GM12875 (cell line): Measurements from ENCODE around the gene LYZ.

Source experiments
- H3K4me3 ChIP-seq: one replicate; pipeline ENCODE4 v1.5.1; 2011; ENCODE audit warnings: low read depth, low read length, control low read depth
- CTCF ChIP-seq: IDR thresholded peaks from 2 replicates; pipeline ENCODE4 v1.5.1; 2011; ENCODE audit warnings: low read depth, mild to moderate bottlenecking, control low read depth, inconsistent platforms, low read length, moderate library complexity, borderline replicate concordance; ENCODE audit not compliant: insufficient read depth

The LYZ gene

GRCh38 chr12:69401940-69402339 is 53.8 kb downstream of the LYZ start:
- TF ChIP-seq CTCF = no peak
- H3K4me3 ChIP-seq = no peak overlapping the region
